ENCODE results near the gene PCNX3. TPM values are rescaled to one million over a fixed set of nuclear protein-coding genes. Genes with fewer than 3 reads are reported as not detected.
A peak's percentile ranks its signal among the peaks of the same experiment; 100 is the strongest.

Gene PCNX3
- polyA plus RNA-seq, 1 donor from 2014 or later = 7.8 TPM

DNA sequence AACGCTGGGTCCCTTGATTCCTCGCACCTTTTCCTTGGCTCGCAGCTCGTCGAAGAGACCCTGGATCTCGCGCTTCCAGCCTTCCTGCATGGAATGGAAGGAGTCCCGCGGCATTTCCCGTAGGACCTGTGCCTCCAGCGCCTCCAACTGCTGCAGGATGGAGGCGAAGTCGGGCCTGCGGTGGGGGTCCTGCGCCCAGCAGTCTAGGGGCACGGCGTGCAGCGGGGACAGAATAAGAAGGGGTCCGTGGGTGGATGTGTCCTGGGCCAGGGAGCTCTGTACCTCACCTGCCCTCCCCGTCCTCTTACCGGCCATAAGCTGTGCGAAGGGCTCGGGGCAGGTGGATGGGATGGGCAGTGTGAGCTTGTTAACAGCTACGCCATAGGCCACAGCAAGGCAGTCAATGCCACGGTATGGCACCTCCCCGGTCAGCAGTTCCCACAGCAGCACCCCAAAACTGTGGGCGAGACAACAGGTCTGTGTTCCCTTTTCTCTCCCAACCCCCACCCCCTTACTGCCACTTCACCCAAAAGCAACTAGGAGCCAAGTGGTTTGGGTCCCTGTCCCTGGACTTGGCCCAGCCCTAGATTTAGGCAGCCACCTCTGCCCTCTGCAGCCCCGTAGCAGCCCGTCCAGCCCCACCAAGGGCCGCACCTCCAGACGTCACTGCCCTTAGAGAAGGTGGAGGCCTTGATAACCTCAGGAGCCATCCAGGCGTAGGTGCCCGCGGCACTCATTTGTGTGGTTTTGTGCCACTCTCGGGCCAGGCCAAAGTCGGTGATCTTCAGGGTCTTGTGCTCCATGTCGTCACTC, 7.8 kb upstream of the PCNX3 start:
- no peak overlapping the region for H2AFZ ChIP-seq (ENCODE audit: low read depth, low read length)
- peak overlapping the region; percentile 71 for H3K4me3 ChIP-seq (ENCODE audit: low read length)
- no peaks in the 10 kb centered on the region for H3K9me2 ChIP-seq (ENCODE audit: insufficient read depth, low read length)
- H3K36me3 ChIP-seq (ENCODE audit: insufficient read depth, low read length) = no peaks in the 10 kb centered on the region
- no peak overlapping the region for H3K27ac ChIP-seq (ENCODE audit: low read length)
- peak overlapping the region; percentile 23 for H3K9ac ChIP-seq (ENCODE audit: low read length)
- H3K79me2 ChIP-seq (replicated peaks; ENCODE audit: insufficient read depth, low read length) = no peaks in the 10 kb centered on the region
- H3F3A ChIP-seq (ENCODE audit: insufficient read depth, low read length, poor library complexity, severe bottlenecking) = no peaks in the 10 kb centered on the region
- no peaks in the 10 kb centered on the region for H3K27me3 ChIP-seq (ENCODE audit: insufficient read depth, low read depth, low read length)
- no peaks in the 10 kb centered on the region for H3K9me3 ChIP-seq (ENCODE audit: low read length)
- H3K4me2 ChIP-seq (ENCODE audit: low read length) = no peak overlapping the region
- H4K20me1 ChIP-seq (ENCODE audit: insufficient read depth) = no peaks in the 10 kb centered on the region
- TF ChIP-seq TAF1 (IDR thresholded peaks at IDR 0.05; ENCODE audit: low read depth) (no peak), EP300 (conservative IDR thresholded peaks at IDR 0.05; ENCODE audit: poor library complexity, severe bottlenecking) (no peak), SMC3 (conservative IDR thresholded peaks at IDR 0.05; ENCODE audit: poor library complexity) (no peak), MXI1 (conservative IDR thresholded peaks at IDR 0.05; ENCODE audit: poor library complexity, severe bottlenecking) (no peak)

DNA sequence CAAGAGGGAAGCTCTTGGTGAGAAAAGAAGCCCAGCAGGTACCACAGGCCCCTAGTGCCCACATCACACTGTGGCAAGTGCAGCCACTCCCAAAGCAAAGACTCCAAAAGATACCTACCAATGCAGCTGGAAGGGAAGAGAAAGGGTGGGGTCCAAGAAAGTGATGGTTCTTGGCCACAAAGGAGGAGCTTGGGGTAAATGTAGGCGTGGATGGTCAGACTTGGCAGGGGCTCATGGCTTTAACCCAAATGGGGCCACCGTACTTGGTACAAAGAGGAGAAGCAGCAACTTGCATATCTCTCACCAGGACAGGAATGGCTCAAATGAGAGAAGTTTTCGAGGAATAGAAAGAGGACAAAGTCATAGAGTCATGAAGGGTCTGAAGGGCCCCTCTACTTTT, 6.3 kb upstream of the PCNX3 start:
- TF ChIP-seq SMC3 (conservative IDR thresholded peaks at IDR 0.05; ENCODE audit: poor library complexity) = no peak
- no peak for TF ChIP-seq MXI1 (conservative IDR thresholded peaks at IDR 0.05; ENCODE audit: poor library complexity, severe bottlenecking)
- no peak for TF ChIP-seq EZH2 (IDR thresholded peaks at IDR 0.05; ENCODE audit: borderline replicate concordance, insufficient read depth, low read length, poor library complexity, severe bottlenecking)
- TF ChIP-seq, protein P1, sequence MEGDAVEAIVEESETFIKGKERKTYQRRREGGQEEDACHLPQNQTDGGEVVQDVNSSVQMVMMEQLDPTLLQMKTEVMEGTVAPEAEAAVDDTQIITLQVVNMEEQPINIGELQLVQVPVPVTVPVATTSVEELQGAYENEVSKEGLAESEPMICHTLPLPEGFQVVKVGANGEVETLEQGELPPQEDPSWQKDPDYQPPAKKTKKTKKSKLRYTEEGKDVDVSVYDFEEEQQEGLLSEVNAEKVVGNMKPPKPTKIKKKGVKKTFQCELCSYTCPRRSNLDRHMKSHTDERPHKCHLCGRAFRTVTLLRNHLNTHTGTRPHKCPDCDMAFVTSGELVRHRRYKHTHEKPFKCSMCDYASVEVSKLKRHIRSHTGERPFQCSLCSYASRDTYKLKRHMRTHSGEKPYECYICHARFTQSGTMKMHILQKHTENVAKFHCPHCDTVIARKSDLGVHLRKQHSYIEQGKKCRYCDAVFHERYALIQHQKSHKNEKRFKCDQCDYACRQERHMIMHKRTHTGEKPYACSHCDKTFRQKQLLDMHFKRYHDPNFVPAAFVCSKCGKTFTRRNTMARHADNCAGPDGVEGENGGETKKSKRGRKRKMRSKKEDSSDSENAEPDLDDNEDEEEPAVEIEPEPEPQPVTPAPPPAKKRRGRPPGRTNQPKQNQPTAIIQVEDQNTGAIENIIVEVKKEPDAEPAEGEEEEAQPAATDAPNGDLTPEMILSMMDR (IDR thresholded peaks at IDR 0.05; ENCODE audit: poor library complexity, severe bottlenecking) = no peak
- no peak for TF ChIP-seq RAD21 (conservative IDR thresholded peaks at IDR 0.05)
- TF ChIP-seq TAF1 (IDR thresholded peaks at IDR 0.05; ENCODE audit: low read depth) = no peak
- no peak for TF ChIP-seq POLR2AphosphoS5 (IDR thresholded peaks at IDR 0.05)
- TF ChIP-seq, protein P2, sequence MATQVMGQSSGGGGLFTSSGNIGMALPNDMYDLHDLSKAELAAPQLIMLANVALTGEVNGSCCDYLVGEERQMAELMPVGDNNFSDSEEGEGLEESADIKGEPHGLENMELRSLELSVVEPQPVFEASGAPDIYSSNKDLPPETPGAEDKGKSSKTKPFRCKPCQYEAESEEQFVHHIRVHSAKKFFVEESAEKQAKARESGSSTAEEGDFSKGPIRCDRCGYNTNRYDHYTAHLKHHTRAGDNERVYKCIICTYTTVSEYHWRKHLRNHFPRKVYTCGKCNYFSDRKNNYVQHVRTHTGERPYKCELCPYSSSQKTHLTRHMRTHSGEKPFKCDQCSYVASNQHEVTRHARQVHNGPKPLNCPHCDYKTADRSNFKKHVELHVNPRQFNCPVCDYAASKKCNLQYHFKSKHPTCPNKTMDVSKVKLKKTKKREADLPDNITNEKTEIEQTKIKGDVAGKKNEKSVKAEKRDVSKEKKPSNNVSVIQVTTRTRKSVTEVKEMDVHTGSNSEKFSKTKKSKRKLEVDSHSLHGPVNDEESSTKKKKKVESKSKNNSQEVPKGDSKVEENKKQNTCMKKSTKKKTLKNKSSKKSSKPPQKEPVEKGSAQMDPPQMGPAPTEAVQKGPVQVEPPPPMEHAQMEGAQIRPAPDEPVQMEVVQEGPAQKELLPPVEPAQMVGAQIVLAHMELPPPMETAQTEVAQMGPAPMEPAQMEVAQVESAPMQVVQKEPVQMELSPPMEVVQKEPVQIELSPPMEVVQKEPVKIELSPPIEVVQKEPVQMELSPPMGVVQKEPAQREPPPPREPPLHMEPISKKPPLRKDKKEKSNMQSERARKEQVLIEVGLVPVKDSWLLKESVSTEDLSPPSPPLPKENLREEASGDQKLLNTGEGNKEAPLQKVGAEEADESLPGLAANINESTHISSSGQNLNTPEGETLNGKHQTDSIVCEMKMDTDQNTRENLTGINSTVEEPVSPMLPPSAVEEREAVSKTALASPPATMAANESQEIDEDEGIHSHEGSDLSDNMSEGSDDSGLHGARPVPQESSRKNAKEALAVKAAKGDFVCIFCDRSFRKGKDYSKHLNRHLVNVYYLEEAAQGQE (IDR thresholded peaks at IDR 0.05; ENCODE audit: borderline replicate concordance) = no peak
- no peak for TF ChIP-seq EP300 (conservative IDR thresholded peaks at IDR 0.05; ENCODE audit: poor library complexity, severe bottlenecking)
- H2AFZ ChIP-seq (ENCODE audit: low read depth, low read length) = no peak overlapping the region
- no peak overlapping the region for H3K27ac ChIP-seq (ENCODE audit: low read length)
- H3K36me3 ChIP-seq (ENCODE audit: insufficient read depth, low read length) = no peaks in the 10 kb centered on the region
- no peaks in the 10 kb centered on the region for H4K20me1 ChIP-seq (ENCODE audit: insufficient read depth)
- no peaks in the 10 kb centered on the region for H3K9me2 ChIP-seq (ENCODE audit: insufficient read depth, low read length)
- H3K4me2 ChIP-seq (ENCODE audit: low read length) = no peak overlapping the region
- H3F3A ChIP-seq (ENCODE audit: insufficient read depth, low read length, poor library complexity, severe bottlenecking) = no peaks in the 10 kb centered on the region
- peaks cover 2% of the 10 kb centered on the region for H3K79me2 ChIP-seq (replicated peaks; ENCODE audit: insufficient read depth, low read length)
- no peaks in the 10 kb centered on the region for H3K9me3 ChIP-seq (ENCODE audit: low read length)
- H3K4me3 ChIP-seq (ENCODE audit: low read length) = no peak overlapping the region
- H3K27me3 ChIP-seq (ENCODE audit: insufficient read depth, low read depth, low read length) = no peaks in the 10 kb centered on the region
- no peak overlapping the region for H3K9ac ChIP-seq (ENCODE audit: low read length)
